A549 (cell line): ENCODE results near the gene BCKDHA.

Experiments used
- EHMT2 ChIP-seq: fragments of 200-600 bp; sonication (generic); IDR thresholded peaks from 2 replicates; pipeline ENCODE4 v1.6.1; 2016; ENCODE audit warnings: antibody characterized with exemption, low read depth, mild to moderate bottlenecking, moderate library complexity
- EP300 ChIP-seq, 2 experiments: fragments of >200 bp; sonication (Bioruptor Twin); formaldehyde crosslinking; IDR thresholded peaks; 2 replicates in 1 of 2; 3 replicates in 1 of 2; pipeline ENCODE4 v1.6.1; 2016 to 2017
- FOSB ChIP-seq: fragments of 250-450 bp; sonication (Bioruptor Pico); IDR thresholded peaks from 2 replicates; pipeline ENCODE4 v1.5.0; 2020; ENCODE audit warnings: mild to moderate bottlenecking, moderate library complexity
- HDAC2 ChIP-seq: fragments of 200-600 bp; sonication (generic); IDR thresholded peaks from 2 replicates; pipeline ENCODE4 v1.6.1; 2016
- MYC ChIP-seq: IDR thresholded peaks from 2 replicates; pipeline ENCODE4 v1.6.1; 2012; ENCODE audit warnings: mild to moderate bottlenecking, inconsistent platforms, low read length, improper control_type of control experiment, borderline replicate concordance
- NR3C1 ChIP-seq: fragments of >200 bp; sonication (Bioruptor Twin); formaldehyde crosslinking; IDR thresholded peaks from 3 replicates; pipeline ENCODE4 v1.6.1; 2017
- POLR2A ChIP-seq: IDR thresholded peaks from 2 replicates; pipeline ENCODE4 v1.6.1; 2012; ENCODE audit warnings: mild to moderate bottlenecking, low read length
- RAD21 ChIP-seq, 2 experiments: fragments of >200 bp in 1 of 2; sonication (Bioruptor Twin) in 1 of 2; formaldehyde crosslinking in 1 of 2; IDR thresholded peaks in 1 of 2; conservative IDR thresholded peaks in 1 of 2; 2 replicates in 1 of 2; 3 replicates in 1 of 2; pipeline ENCODE4 v1.6.1; 2012 to 2018; ENCODE audit warnings: inconsistent platforms in 1 of 2
- SMC3 ChIP-seq: fragments of >200 bp; sonication (Bioruptor Twin); formaldehyde crosslinking; IDR thresholded peaks from 3 replicates; pipeline ENCODE4 v1.6.1; 2018; ENCODE audit warnings: inconsistent platforms
- ZNF302 ChIP-seq: fragments of 250-450 bp; sonication (Bioruptor Pico); IDR thresholded peaks from 2 replicates; pipeline ENCODE4 v1.9.0; 2021; ENCODE audit warnings: inconsistent platforms, mild to moderate bottlenecking, moderate library complexity
- TF ChIP-seq, protein P1 (sequence below): IDR thresholded peaks from 2 replicates; pipeline ENCODE4 v1.6.1; 2012
- TF ChIP-seq, protein P2 (sequence below): fragments of >200 bp; sonication (Bioruptor Twin); formaldehyde crosslinking; IDR thresholded peaks from 3 replicates; pipeline ENCODE4 v1.5.1; 2016
- TF ChIP-seq, protein P3 (sequence below): fragments of 450-650 bp; IDR thresholded peaks from 2 replicates; pipeline ENCODE4 v1.6.1; 2014; ENCODE audit warnings: antibody characterized with exemption
- TF ChIP-seq, protein P4 (sequence below): IDR thresholded peaks from 2 replicates; pipeline ENCODE4 v1.6.1; 2012; ENCODE audit warnings: low read depth, borderline replicate concordance

DNA sequence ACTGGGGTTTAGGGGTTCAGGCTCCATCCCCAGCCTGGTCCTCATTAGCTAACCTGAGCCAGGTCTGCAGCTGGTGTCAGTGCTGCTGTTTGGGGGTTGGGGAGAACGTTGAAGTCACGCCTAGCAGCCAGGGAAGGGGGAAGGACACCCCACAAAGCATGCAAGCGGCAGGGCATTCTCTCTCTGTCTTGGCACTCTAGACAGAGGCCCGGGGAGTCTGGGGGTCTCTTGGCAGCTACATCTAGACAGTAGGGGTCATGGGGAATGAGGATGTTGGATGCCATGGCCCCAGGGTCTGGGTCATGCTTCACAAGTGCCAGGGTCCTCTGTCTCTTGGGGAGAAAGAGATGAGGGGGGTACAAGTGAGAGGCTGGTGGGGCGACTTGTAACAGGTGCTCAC, 48.0 kb downstream of the BCKDHA start:
- TF ChIP-seq, protein P1, sequence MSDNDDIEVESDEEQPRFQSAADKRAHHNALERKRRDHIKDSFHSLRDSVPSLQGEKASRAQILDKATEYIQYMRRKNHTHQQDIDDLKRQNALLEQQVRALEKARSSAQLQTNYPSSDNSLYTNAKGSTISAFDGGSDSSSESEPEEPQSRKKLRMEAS, result no peak
- TF ChIP-seq, protein P2, sequence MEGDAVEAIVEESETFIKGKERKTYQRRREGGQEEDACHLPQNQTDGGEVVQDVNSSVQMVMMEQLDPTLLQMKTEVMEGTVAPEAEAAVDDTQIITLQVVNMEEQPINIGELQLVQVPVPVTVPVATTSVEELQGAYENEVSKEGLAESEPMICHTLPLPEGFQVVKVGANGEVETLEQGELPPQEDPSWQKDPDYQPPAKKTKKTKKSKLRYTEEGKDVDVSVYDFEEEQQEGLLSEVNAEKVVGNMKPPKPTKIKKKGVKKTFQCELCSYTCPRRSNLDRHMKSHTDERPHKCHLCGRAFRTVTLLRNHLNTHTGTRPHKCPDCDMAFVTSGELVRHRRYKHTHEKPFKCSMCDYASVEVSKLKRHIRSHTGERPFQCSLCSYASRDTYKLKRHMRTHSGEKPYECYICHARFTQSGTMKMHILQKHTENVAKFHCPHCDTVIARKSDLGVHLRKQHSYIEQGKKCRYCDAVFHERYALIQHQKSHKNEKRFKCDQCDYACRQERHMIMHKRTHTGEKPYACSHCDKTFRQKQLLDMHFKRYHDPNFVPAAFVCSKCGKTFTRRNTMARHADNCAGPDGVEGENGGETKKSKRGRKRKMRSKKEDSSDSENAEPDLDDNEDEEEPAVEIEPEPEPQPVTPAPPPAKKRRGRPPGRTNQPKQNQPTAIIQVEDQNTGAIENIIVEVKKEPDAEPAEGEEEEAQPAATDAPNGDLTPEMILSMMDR, result no peak
- TF ChIP-seq EHMT2 (no peak), MYC (no peak), NR3C1 (no peak), POLR2A (no peak), ZNF302 (CRISPR knock-in tag) (no peak), SMC3 (no peak), HDAC2 (no peak), RAD21 (conservative IDR thresholded peaks at IDR 0.05 in 1 of 2, IDR thresholded peaks at IDR 0.05 in 1 of 2) (no peak), FOSB (no peak), EP300 (IDR thresholded peaks at IDR 0.05) (no peak)
- TF ChIP-seq, protein P3, sequence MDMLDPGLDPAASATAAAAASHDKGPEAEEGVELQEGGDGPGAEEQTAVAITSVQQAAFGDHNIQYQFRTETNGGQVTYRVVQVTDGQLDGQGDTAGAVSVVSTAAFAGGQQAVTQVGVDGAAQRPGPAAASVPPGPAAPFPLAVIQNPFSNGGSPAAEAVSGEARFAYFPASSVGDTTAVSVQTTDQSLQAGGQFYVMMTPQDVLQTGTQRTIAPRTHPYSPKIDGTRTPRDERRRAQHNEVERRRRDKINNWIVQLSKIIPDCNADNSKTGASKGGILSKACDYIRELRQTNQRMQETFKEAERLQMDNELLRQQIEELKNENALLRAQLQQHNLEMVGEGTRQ, result no peak
- TF ChIP-seq, protein P4, sequence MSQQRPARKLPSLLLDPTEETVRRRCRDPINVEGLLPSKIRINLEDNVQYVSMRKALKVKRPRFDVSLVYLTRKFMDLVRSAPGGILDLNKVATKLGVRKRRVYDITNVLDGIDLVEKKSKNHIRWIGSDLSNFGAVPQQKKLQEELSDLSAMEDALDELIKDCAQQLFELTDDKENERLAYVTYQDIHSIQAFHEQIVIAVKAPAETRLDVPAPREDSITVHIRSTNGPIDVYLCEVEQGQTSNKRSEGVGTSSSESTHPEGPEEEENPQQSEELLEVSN, result no peak
